Left colon (tissue), 2 donors: ENCODE measurements around the gene FSD1L. TPM values are rescaled to one million over a fixed set of nuclear protein-coding genes. Genes with fewer than 3 reads are reported as not detected.

Experiments used
- ATAC-seq: fragments of 200-7000 bp; cut with Tn5 transposase; one replicate; pipeline ENCODE4 v1.9.1; 2020; ENCODE audit warnings: mild to moderate bottlenecking, moderate library complexity
- DNase-seq, 2 donors: peaks; one replicate each; pipeline ENCODE4 v3.0.0-alpha.2; 2020
- intact Hi-C, 2 donors: fragments of 100-400 bp; cut with DNase I in 1 of 2; cut with micrococcal nuclease in 1 of 2; formaldehyde crosslinking; loops; one replicate each; pipeline versions ENCODE4 v1.11.2 to v1.14.0; 2022; cut with DNase I, micrococcal nuclease
- total RNA-seq, 2 donors: library from RNA; stranded (reverse); fragmentation: NEBNext Ultra II Directional; extraction: Animal tissue kit (Norgen Biotek cat#: 25700); gene quantifications; one replicate each; pipeline ENCODE4 v1.2.1, GENCODE V29; 2021
- donor health status: DM: no; HTN: no; CAD: no.
- donor health status: DM: yes; HTN: yes; CAD: no.

FSD1L gene
- total RNA-seq, 2 donors from 2014 or later: 3.8 to 7.8 TPM

DNA sequence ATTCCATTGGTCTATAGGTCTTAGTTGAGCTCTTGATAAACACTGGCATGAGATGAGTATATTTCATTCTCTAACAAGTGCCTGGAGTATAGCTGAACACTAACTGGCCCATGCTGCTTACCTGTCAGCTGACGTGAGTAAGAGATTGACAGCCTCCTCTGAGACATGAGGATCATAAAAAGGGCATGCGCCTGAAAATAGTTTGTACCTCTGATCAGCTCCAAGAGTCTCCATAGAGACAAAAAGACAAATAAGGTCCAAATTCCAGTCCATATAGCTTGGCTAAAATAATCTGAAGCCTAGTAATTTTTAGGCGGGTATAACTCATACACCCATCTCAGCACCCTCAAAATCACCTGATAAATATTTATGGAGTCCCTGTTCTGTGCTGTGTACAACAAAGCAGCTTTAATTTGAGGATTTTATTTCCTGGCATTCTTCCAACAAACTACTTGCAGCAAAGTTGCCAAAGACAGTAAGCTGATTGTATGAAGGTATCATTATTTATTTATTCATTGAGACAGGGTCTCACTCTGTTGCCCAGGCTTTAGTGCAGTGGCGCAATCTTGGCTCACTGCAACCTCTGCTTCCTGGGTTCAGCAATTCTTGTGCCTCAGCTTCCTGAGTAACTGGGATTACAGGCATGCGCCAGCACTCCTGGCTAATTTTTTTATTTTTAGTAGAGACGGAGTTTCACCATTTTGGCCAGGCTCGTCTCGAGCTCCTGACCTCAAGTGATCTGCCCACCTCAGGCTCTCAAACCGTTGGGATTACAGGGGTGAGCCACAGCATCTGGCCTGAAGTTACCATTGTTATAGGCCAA lies 16.2 kb upstream of the FSD1L start:
- DNase-seq (peak in 1 of 2 donors; percentile 28), ATAC-seq (peak; percentile 72)
- intact Hi-C loops: no loop called here

GRCh38 chr9:105432247-105432842 lies 15.5 kb upstream of the FSD1L start:
- DNase-seq (no peak), ATAC-seq (peak; percentile 89)
- intact Hi-C loops: no loop called here

- no peak for ATAC-seq
- no peak for DNase-seq
- intact Hi-C loops: no loop called here
Observed at GRCh38 chr9:105435453-105435852, 12.4 kb upstream of the FSD1L start.

- intact Hi-C loops: no loop called here
- DNase-seq (no peak), ATAC-seq (no peak)
Observed at GRCh38 chr9:105436783-105437182, 11.1 kb upstream of the FSD1L start.

DNA sequence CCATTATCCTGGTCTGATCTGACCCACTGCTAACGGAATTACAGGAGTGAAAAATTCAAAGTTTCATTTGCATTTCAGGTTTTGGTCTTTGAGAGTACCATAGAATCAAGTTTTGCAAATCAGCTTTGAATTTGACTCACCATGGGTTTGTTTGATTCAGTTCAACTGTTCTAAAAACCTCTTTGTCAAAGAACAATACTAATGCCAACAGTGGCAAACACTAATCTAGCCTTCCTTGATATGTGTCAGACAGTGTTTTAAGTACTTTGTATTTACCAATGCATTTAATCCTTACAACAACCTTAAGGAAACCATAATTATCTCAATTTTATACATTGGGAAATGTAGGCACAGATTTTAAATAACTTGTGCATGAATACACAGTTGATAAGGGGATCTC lies 10.1 kb upstream of the FSD1L start:
- DNase-seq (no peak), ATAC-seq (no peak)
- intact Hi-C loops: no loop called here

DNA sequence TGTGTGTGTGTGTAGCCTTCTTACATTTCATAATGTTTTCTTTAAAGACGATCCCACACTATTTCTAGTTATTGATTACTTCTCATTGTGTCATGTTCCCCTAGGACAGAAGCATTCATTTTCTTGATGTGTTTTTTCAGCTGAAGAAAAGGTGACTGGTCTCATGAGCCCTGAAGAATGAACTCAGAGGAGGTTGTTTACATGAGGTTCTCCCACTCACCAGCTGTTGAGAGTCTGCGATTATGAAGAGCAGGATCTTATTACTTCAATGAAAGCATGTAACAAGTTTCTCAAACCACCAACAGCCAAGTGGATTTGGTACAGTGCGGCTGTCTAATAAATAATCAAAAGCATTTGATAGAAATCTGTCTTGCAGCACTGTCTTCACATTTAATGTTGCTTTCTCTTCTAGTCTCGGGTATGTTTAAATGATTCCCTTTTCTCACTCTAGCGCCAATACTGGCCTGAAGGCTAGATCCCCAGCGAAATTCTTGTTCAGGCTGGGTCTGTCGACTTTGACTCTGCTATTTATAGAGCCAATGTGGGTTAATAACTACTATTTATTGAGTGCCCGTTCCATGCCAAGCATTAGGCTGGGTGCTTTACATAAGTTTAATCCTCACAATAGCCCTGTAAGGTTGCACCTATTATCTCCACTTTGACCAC lies 9.6 kb upstream of the FSD1L start:
- no peak for DNase-seq
- no peak for ATAC-seq
- intact Hi-C loops: no loop called here

DNA sequence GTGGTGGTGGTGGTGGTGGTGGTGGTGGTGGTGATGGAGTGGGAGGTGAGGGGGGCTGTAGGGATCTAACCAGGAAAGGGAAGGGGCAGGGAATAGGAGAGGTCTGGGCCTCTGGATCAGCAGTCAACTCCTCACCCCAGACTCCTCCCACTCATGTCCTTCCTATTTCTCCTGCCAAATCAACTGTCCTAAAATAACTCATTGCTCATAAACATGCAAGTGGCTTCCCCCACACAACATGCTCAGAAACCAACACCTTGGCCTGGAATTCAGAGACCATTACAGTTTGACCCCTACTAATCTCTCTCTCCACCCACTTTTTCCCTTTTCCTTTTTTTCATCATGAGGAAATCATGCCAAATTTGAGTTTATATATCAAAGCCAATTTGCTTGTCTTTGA lies 8.4 kb upstream of the FSD1L start:
- DNase-seq (no peak), ATAC-seq (peak; percentile 62)
- intact Hi-C loops: no loop called here

DNA sequence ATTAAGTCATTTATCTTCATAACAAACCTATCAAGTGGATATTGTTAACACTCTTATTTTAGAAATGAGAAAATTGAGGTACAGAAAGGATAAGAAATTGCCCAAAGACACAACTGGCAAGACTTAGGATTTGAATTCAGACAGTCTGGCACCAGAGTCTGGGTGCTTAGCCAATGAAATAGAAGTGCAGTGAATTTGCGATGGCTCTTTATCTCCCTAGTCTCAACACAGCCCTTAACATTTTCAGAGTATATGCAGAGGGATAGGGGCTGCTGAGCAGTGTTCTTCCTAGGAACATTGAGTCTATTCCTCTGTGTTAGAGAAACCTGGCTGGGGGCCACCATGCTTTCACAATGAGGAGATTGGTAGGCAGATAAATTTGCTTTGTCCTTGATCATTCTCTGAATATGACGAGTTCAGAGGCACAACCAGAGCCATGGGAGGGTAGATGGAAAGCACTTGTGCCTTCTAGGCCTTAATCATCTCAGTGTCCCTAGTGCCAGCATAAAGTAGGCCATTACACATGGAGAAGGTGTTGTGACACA lies 6.1 kb upstream of the FSD1L start:
- no peak for ATAC-seq
- intact Hi-C loops: no loop called here
- DNase-seq: no peak

- no peak for ATAC-seq
- intact Hi-C loops: no loop called here
Observed at GRCh38 chr9:105443121-105443520, 4.7 kb upstream of the FSD1L start.

DNA sequence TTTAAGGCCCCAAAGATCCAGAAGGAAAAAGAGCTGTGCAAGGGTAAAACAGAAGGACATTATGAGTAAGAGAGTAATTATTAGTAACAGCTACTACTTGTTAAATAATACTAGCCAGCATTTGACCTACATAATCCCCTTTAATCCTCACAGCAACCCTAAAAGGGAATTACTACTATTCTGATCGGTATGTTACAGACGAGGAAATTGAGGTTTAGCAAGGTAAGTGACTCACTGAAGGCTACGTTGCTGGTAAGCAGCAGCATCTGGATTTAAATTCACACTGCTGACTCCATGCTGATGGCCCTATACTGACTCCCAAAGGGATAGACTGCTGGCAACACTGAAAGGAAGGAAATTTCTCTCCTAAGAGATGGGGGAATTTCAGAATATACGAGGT lies 3.7 kb upstream of the FSD1L start:
- DNase-seq: no peak
- ATAC-seq: no peak
- intact Hi-C loops: no loop called here

More at GRCh38 chr9:105443121-105443520, 4.7 kb upstream of the FSD1L start:
- no peak for DNase-seq

GRCh38 chr9:105445203-105445881 lies 2.5 kb upstream of the FSD1L start:
- no peak for DNase-seq
- intact Hi-C loops: no loop called here
- no peak for ATAC-seq

GRCh38 chr9:105447386-105447813 lies 434 bp upstream of the FSD1L start:
- no peak for ATAC-seq
- intact Hi-C loops: no loop called here
- no peak for DNase-seq

- intact Hi-C loops: no loop called here
- no peak for DNase-seq
- ATAC-seq: no peak
Observed at GRCh38 chr9:105449081-105449480, 1.2 kb downstream of the FSD1L start.

DNA sequence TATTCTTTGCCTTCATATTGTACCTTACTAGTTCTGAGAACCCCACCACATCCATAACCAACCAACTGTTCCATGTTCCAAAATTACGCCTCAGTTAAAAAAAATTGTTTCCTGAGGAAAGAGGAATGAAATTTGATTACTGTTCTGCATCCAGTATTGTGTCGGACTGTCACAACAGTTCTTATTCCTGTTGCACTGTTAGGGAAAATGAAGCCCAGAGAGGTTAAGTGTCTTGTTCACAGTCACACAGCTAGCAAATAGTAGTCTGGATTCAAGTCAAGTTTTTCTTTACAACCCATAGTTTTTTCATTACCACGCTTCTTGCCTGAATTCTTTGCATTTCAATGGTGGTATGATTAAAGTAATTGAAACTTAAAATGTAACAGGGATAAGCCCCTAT lies 4.4 kb downstream of the FSD1L start:
- ATAC-seq (no peak), DNase-seq (no peak)
- intact Hi-C loops: no loop called here

GRCh38 chr9:105455836-105456475 lies 8.1 kb downstream of the FSD1L start:
- no peak for DNase-seq
- ATAC-seq: no peak
- intact Hi-C loops: no loop called here

DNA sequence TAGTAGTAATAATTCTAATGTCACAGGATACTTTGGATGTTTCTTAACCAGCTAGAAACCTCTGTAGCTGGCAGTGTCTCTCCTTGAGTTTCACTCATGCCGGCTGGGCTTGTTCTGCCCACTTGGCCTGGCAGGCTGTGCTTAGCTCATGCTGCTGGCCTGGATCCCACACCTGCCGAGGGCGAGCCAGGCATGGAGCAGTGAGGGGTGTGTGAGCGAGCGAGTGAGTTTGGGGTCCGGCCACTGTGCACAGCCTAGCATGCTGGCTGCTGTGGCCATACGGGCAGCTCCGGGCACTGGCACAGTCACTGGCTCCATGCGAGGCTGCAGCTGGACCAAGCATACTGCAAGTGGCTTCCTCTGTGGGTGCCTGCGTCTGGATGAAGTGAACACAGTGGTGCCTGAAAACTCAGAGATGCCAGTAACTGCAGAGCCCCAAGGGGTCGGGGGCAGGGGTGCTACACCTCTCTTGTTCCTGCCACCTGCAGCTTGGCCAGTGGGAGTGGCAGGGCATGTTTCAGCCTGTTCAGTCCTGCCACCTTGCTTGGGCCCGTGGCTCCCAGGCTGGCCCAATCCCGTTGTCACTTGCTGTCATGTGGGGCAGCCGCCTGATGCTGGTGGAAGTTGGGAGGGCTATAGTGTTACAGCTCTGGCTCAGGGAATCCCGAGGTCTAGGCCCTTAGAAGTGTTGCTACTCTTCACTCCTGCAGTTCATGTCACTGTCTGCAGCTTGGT lies 9.9 kb downstream of the FSD1L start:
- ATAC-seq: no peak
- DNase-seq: no peak
- intact Hi-C loops: no loop called here

GRCh38 chr9:105458404-105458803 lies 10.6 kb downstream of the FSD1L start:
- intact Hi-C loops: no loop called here
- DNase-seq (no peak), ATAC-seq (no peak)

DNA sequence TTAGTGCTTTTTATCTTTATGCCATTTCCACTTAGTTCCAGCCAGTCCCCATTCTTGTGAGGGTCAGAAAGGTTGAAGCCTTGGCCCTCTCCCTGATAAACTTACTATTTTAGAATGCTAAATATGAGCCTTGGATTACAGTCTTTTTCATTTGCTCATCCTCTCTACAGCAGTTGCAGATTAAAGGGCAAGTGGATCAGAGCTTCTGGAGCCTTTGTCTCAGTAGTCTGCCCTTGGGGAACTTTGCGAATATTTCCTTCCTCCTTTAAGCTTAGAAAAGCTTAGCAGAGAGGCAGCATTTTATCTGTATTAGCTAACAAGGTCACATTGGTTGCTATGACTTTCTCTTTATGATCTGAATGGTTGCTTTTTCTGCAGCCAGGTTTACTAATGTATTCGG lies 11.5 kb downstream of the FSD1L start:
- DNase-seq (no peak), ATAC-seq (no peak)
- intact Hi-C loops: no loop called here
